HepG2 (cell line): ENCODE data around the gene BCAP29. TPM values are rescaled to one million over a fixed set of nuclear protein-coding genes. Genes with fewer than 3 reads are reported as not detected.
"Not testable (repeated sequence)": the region's sequence is repeated elsewhere in the genome, so short reads cannot be mapped to it uniquely, and the experiment has no call there.

ENCODE experiments used
- ATAC-seq: fragments of 200-7000 bp; cut with Tn5 transposase; 3 replicates; pipeline ENCODE4 v1.9.1; 2020; ENCODE audit warnings: mild to moderate bottlenecking, moderate library complexity
- BruUV-seq: library from RNA; stranded (reverse); fragments of 400-500 nt; replicated peaks from 2 replicates; lab custom pipeline; 2021; lab: Mats Ljungman, UMichigan
- CTCF ChIA-PET: fragments of 300-600 bp; formaldehyde crosslinking; extraction: SDS; loops from one replicate; lab custom pipeline; 2021; ENCODE audit warnings: low total read pairs, inconsistent platforms, low intra/inter-chr PET ratio; lab: Yijun Ruan, JAX
- POLR2A ChIA-PET: fragments of 350-600 bp; sonication (Branson Sonifier 250); formaldehyde crosslinking; loops from one replicate; lab custom pipeline; 2020; ENCODE audit warnings: antibody characterized with exemption, inconsistent platforms; lab: Yijun Ruan, JAX
- DNase-seq: peaks from one replicate; pipeline ENCODE4 v3.0.0-alpha.2; 2015; ENCODE audit warnings: low spot score
- FAIRE-seq: peaks from 3 replicates; lab custom pipeline; 2011; peaks lifted over from hg19 to GRCh38; lab: Jason Lieb, UNC
- H2AFZ ChIP-seq: one replicate; pipeline ENCODE4 v1.6.1; 2011; ENCODE audit warnings: low read length, inconsistent platforms
- H3K27ac ChIP-seq: fragments of 300-600 bp; 3 replicates; pipeline ENCODE4 v1.8.0; 2011; ENCODE audit warnings: mixed run types, mild to moderate bottlenecking, mixed read lengths, low read length, inconsistent platforms; ENCODE audit not compliant: insufficient read depth; ENCODE audit errors: extremely low read length
- H3K27me3 ChIP-seq, 2 experiments: fragments of 200-600 bp in 1 of 2; 2 replicates in 1 of 2; 3 replicates in 1 of 2; pipeline versions ENCODE4 v1.6.0 to v1.8.0; 2011; ENCODE audit warnings: low read length in 2 of 2, mild to moderate bottlenecking in 2 of 2, moderate library complexity in 2 of 2, inconsistent platforms in 1 of 2; ENCODE audit not compliant: insufficient read depth in 2 of 2, control insufficient read depth in 1 of 2
- H3K36me3 ChIP-seq, 2 experiments: fragments of 200-600 bp in 1 of 2; replicated peaks in 1 of 2; 2 replicates in 1 of 2; 3 replicates in 1 of 2; pipeline versions ENCODE4 v1.5.1 to v1.8.0; 2011; ENCODE audit warnings: low read length in 2 of 2, inconsistent platforms in 1 of 2; ENCODE audit not compliant: insufficient read depth in 2 of 2, control insufficient read depth in 1 of 2
- H3K4me1 ChIP-seq: 2 replicates; pipeline ENCODE4 v1.5.1; 2012; ENCODE audit warnings: low read length, inconsistent platforms; ENCODE audit not compliant: insufficient read depth
- H3K4me2 ChIP-seq: 2 replicates; pipeline ENCODE4 v1.6.0; 2011; ENCODE audit warnings: low read depth, low read length, inconsistent platforms
- H3K4me3 ChIP-seq, 3 experiments: fragments of 200-600 bp in 1 of 3; sonication (generic), shearing (Covaris generic) in 1 of 3; replicated peaks in 1 of 3; 2 replicates each; pipeline ENCODE4 v1.5.1; 2011 to 2016; ENCODE audit warnings: low read length in 3 of 3, inconsistent platforms in 2 of 3, low read depth in 2 of 3, mild to moderate bottlenecking in 2 of 3, control low read depth in 1 of 3, mixed read lengths in 1 of 3; ENCODE audit not compliant: insufficient read depth in 1 of 3
- H3K79me2 ChIP-seq: one replicate; pipeline ENCODE4 v1.6.1; 2011; ENCODE audit warnings: low read length, inconsistent platforms; ENCODE audit not compliant: insufficient read depth
- H3K9ac ChIP-seq: 2 replicates; pipeline ENCODE4 v1.6.0; 2011; ENCODE audit warnings: mild to moderate bottlenecking, low read depth, low read length, inconsistent platforms; ENCODE audit not compliant: insufficient read depth
- H3K9me3 ChIP-seq: 2 replicates; pipeline ENCODE4 v1.5.1; 2012; ENCODE audit warnings: mild to moderate bottlenecking, low read length
- H4K20me1 ChIP-seq: 2 replicates; pipeline ENCODE4 v1.6.0; 2011; ENCODE audit warnings: inconsistent platforms, mild to moderate bottlenecking, low read length, moderate library complexity; ENCODE audit not compliant: insufficient read depth
- HMG20B ChIP-seq: conservative IDR thresholded peaks from 2 replicates; pipeline ENCODE4 v1.6.1; 2016; ENCODE audit warnings: missing genetic modification reagents, missing compliant biosample characterization
- ZBTB49 ChIP-seq: sonication (generic); formaldehyde crosslinking; IDR thresholded peaks from 2 replicates; pipeline ENCODE4 v1.4.0; 2020; ENCODE audit warnings: missing genetic modification reagents, borderline replicate concordance
- ZBTB7B ChIP-seq: sonication (generic); formaldehyde crosslinking; IDR thresholded peaks from 2 replicates; pipeline ENCODE4 v1.4.0; 2020; ENCODE audit warnings: missing genetic modification reagents
- ZNF18 ChIP-seq: sonication (generic); formaldehyde crosslinking; IDR thresholded peaks from 2 replicates; pipeline ENCODE4 v1.8.0; 2022; ENCODE audit warnings: mild to moderate bottlenecking, missing genetic modification reagents; ENCODE audit not compliant: insufficient replicate concordance
- ZNF331 ChIP-seq: sonication (generic); formaldehyde crosslinking; IDR thresholded peaks from 2 replicates; pipeline ENCODE4 v1.4.0; 2020; ENCODE audit warnings: missing genetic modification reagents
- ZNF775 ChIP-seq: sonication (generic); formaldehyde crosslinking; IDR thresholded peaks from 2 replicates; pipeline ENCODE4 v1.4.0; 2020; ENCODE audit warnings: missing genetic modification reagents, mild to moderate bottlenecking, moderate library complexity, borderline replicate concordance
- ZZZ3 ChIP-seq: sonication (generic); formaldehyde crosslinking; IDR thresholded peaks from 2 replicates; pipeline ENCODE4 v1.4.0; 2020; ENCODE audit warnings: missing genetic modification reagents, mild to moderate bottlenecking, borderline replicate concordance
- WGBS: methylation state at CpG from one replicate; pipeline ENCODE4 v1.1.6; 2017; ENCODE audit warnings: low lambda C conversion rate; 5-methylcytosine and 5-hydroxymethylcytosine counted together
- in situ Hi-C: cut with HindIII; loops from 2 replicates; pipeline ENCODE4 v1.10.0; 2017; ENCODE audit warnings: low pct_unique_long_range_greater_than_20kb; ENCODE audit not compliant: extremely low pct_ligation_motif_present
- intact Hi-C: fragments of 100-400 bp; cut with micrococcal nuclease; formaldehyde crosslinking; loops from one replicate; pipeline ENCODE4 v1.10.0; 2022; ENCODE audit not compliant: unreplicated experiment
- polyA plus RNA-seq, 8 experiments: library from polyadenylated mRNA; depleted of rRNA in 3 of 8; stranded (reverse) in 7 of 8; unstranded in 1 of 8; fragments of >200 nt; fragmentation: Illumina TruSeq in 4 of 8; extraction: Trizol in 4 of 8; gene quantifications; 2 replicates each; pipeline versions ENCODE4 v1.2.1 to v1.2.3, GENCODE V29; 2011 to 2016; ENCODE audit warnings: low read depth in 4 of 8, missing spikeins in 1 of 8, mixed read lengths in 1 of 8; ENCODE audit not compliant: insufficient read depth in 1 of 8
- total RNA-seq, 5 experiments: library from RNA; depleted of rRNA; stranded (reverse); fragments of >200 nt; fragmentation: Illumina TruSeq; extraction: Trizol; gene quantifications; 2 replicates each; pipeline ENCODE4 v1.2.3, GENCODE V29; 2016; ENCODE audit warnings: low read depth in 1 of 5

Gene BCAP29
- total and polyA plus RNA-seq, 2 of the 13 experiments (the other 11 are each of a cell fraction or from before 2014, with no cell fraction given), result 15.3 to 35.6 TPM

GRCh38 chr7:107534139-107534538 lies 45.9 kb upstream of the BCAP29 start:
- intact Hi-C loops, result no loop called here
- Histone ChIP-seq H3K9me3 (no peaks in the 10 kb centered on the region), H3K79me2 (no peaks in the 10 kb centered on the region), H3K9ac (no peak overlapping the region), H3K4me2 (no peak overlapping the region), H3K27ac (no peak overlapping the region), H3K4me1 (peaks cover 6% of the 10 kb centered on the region; the same call in 1 of the 2 replicates), H2AFZ (no peak overlapping the region), H3K36me3 (no peaks in the 10 kb centered on the region), H3K4me3 (no peak overlapping the region), H3K27me3 (no peaks in the 10 kb centered on the region), H4K20me1 (no peaks in the 10 kb centered on the region)
- ChIA-PET CTCF (no interaction called here), POLR2A (no interaction called here)
- no TSS peak for BruUV-seq
- FAIRE-seq (no peak), ATAC-seq (no peak), DNase-seq (no peak)
- in situ Hi-C loops, result no loop called here
- TF ChIP-seq ZNF331 (no peak), ZNF775 (no peak), ZBTB7B (CRISPR knock-in tag) (no peak), ZNF18 (CRISPR knock-in tag) (no peak), ZBTB49 (no peak), ZZZ3 (CRISPR knock-in tag) (no peak), HMG20B (CRISPR knock-in tag) (no peak)

GRCh38 chr7:107537228-107537627 lies 42.8 kb upstream of the BCAP29 start:
- BruUV-seq, in situ Hi-C loops, ATAC-seq, H3K36me3 ChIP-seq, H3K4me2 ChIP-seq, POLR2A ChIA-PET, CTCF ChIA-PET, DNase-seq, FAIRE-seq, H2AFZ ChIP-seq, H3K27ac ChIP-seq, H3K4me1 ChIP-seq, H4K20me1 ChIP-seq, intact Hi-C loops, H3K4me3 ChIP-seq, H3K79me2 ChIP-seq, H3K27me3 ChIP-seq, H3K9ac ChIP-seq, H3K9me3 ChIP-seq: not testable (repeated sequence)
- 96% methylated on average over 4 of the region's 4 CpGs for WGBS
